ENCODE results near the gene CTNNA2. TPM values are rescaled to one million over a fixed set of nuclear protein-coding genes. Genes with fewer than 3 reads are reported as not detected.

CTNNA2 gene
- total RNA-seq, 1 experiment from 2014 or later = 5.5 TPM

- no peaks in the 10 kb centered on the region for H3K27me3 ChIP-seq (ENCODE audit: insufficient read depth, low read length)
- no peaks in the 10 kb centered on the region for H3K27me3 Mint-ChIP-seq (ENCODE audit: low read depth)
- DNase-seq = no peak
- TF ChIP-seq CTCF (conservative IDR thresholded peaks at IDR 0.05) = no peak
- no peaks in the 10 kb centered on the region for H3K9me3 ChIP-seq (ENCODE audit: control insufficient read depth, low read depth, low read length)
- H3K79me2 ChIP-seq (ENCODE audit: insufficient read depth, low read length) = no peaks in the 10 kb centered on the region
- H3K36me3 Mint-ChIP-seq (ENCODE audit: insufficient read depth in 1 of 3, low read depth in 3 of 3) = no peaks in the 10 kb centered on the region
- H4K91ac ChIP-seq (ENCODE audit: insufficient read length, low read depth, low read length) = no peak overlapping the region
- H3K23ac ChIP-seq (ENCODE audit: insufficient read length, low read depth, low read length) = no peak overlapping the region
- H4K8ac ChIP-seq (replicated peaks; ENCODE audit: insufficient read length, low read depth, low read length) = no peak overlapping the region
- no peak overlapping the region for H3K14ac ChIP-seq (ENCODE audit: insufficient read depth, low read length)
- no peak overlapping the region for H3K27ac Mint-ChIP-seq
- H2BK120ac ChIP-seq (ENCODE audit: low read depth, low read length, poor library complexity, severe bottlenecking) = no peak overlapping the region
- H3K56ac ChIP-seq (ENCODE audit: insufficient read length, low read depth, low read length) = no peak overlapping the region
- H3K18ac ChIP-seq (ENCODE audit: insufficient read length, low read depth, low read length) = no peak overlapping the region
- H2BK5ac ChIP-seq (ENCODE audit: insufficient read length, low read length) = no peak overlapping the region
- H3K79me1 ChIP-seq (ENCODE audit: insufficient read depth, low read depth, low read length, poor library complexity, severe bottlenecking) = no peaks in the 10 kb centered on the region
- H2BK20ac ChIP-seq (ENCODE audit: low read depth, low read length, poor library complexity, severe bottlenecking) = no peak overlapping the region
- no peak overlapping the region for H3K4ac ChIP-seq (ENCODE audit: low read depth, low read length)
- no peak overlapping the region for H2AK5ac ChIP-seq (ENCODE audit: insufficient read length, low read length)
- no peak overlapping the region for H3K4me2 ChIP-seq (ENCODE audit: insufficient read depth, insufficient read length, low read length)
- no peaks in the 10 kb centered on the region for H3K23me2 ChIP-seq (ENCODE audit: insufficient read length, low read depth, low read length, poor library complexity, severe bottlenecking)
- H2BK12ac ChIP-seq (ENCODE audit: insufficient read length, low read depth, low read length) = no peak overlapping the region
- H3K4me1 ChIP-seq (ENCODE audit: insufficient read depth, low read length) = no peaks in the 10 kb centered on the region; the same call in 1 of the 2 replicates
- no peaks in the 10 kb centered on the region for H4K20me1 ChIP-seq (ENCODE audit: control insufficient read depth, insufficient read depth, insufficient read length)
- H3T11ph ChIP-seq (ENCODE audit: low read length) = no peak overlapping the region
- H3K4me1 Mint-ChIP-seq = peaks cover 0 to 6% of the 10 kb centered on the region in 2 experiments; a peak in 2 of 4 replicates
- H3K9ac ChIP-seq (ENCODE audit: extremely low read depth, insufficient read length, low read length) = no peak overlapping the region
- H2AFZ ChIP-seq (ENCODE audit: low read length) = no peak overlapping the region
- no peak overlapping the region for H3K27ac ChIP-seq (ENCODE audit: insufficient read length, low read depth, low read length)
- H2BK15ac ChIP-seq (ENCODE audit: low read depth, low read length) = no peak overlapping the region
- H3K4me3 Mint-ChIP-seq = no peak overlapping the region
- no peaks in the 10 kb centered on the region for H3K9me3 Mint-ChIP-seq
- no peak overlapping the region for H4K5ac ChIP-seq (ENCODE audit: insufficient read length, low read depth, low read length)
These were observed 447.2 kb downstream of the CTNNA2 start for GRCh38 chr2:79960035-79960434.

All from H9 (cell line).